GM10248 (cell line): ENCODE measurements around the gene FANCG.

Source experiments
- CTCF ChIA-PET: fragments of 300-600 bp; sonication (Branson Sonifier 250); formaldehyde crosslinking; extraction: SDS; loops from one replicate; lab custom pipeline; 2021; ENCODE audit warnings: antibody characterized with exemption; lab: Yijun Ruan, JAX
- POLR2A ChIA-PET: fragments of 350-650 bp; sonication (Branson Sonifier 250); formaldehyde crosslinking; extraction: SDS; loops from one replicate; lab custom pipeline; 2020; ENCODE audit warnings: antibody characterized with exemption; lab: Yijun Ruan, JAX
- DNase-seq: peaks from one replicate; pipeline ENCODE4 v3.0.0; 2012; ENCODE audit errors: extremely low spot score
- CTCF ChIP-seq: IDR thresholded peaks from 2 replicates; pipeline ENCODE4 v1.5.1; 2012; ENCODE audit warnings: mild to moderate bottlenecking, low read depth; ENCODE audit errors: extremely low read depth, missing control alignments, control extremely low read depth

The FANCG gene

GRCh38 chr9:35079426-35080341, at the start of gene FANCG:
Gene FANCG, minus strand, starts transcription at chr9:35079942. Its CDS starts 418 bp downstream, at chr9:35079524.
- no peak for TF ChIP-seq CTCF
- DNase-seq: peak; percentile 94
- CTCF ChIA-PET: interaction anchor here (1.0 to 13.4 kb wide), 13 partner anchors 7 to 567 kb away, joined by 3 to 177 read pairs (median 3); partner anchors contain the start of genes ATOSB, PIGO and VCP
- POLR2A ChIA-PET: interaction anchor here (1.0 to 1.5 kb wide), 7 partner anchors 8 to 86 kb away, joined by 3 to 6 read pairs (median 4); partner anchors contain the start of gene STOML2

- peak; percentile 84 for DNase-seq
- ChIA-PET CTCF (interaction anchor here (0.6 to 5.1 kb wide), 30 partner anchors 9 to 1071 kb away, joined by 3 to 42 read pairs (median 4); partner anchors contain the start of genes FANCG, STOML2 and VCP), POLR2A (no interaction called here)
- peak; percentile 92 for TF ChIP-seq CTCF
Observed at GRCh38 chr9:35116898-35117551, 37.3 kb upstream of the FANCG start.

- ChIA-PET CTCF (interaction anchor here (0.7 to 5.1 kb wide), 26 partner anchors 9 to 1071 kb away, joined by 3 to 42 read pairs (median 4); partner anchors contain the start of genes FANCG, STOML2 and VCP), POLR2A (no interaction called here)
- no peak for TF ChIP-seq CTCF
- DNase-seq: no peak
Observed at GRCh38 chr9:35116539-35116897, 36.8 kb upstream of the FANCG start.

- TF ChIP-seq CTCF: no peak
- peak; percentile 91 for DNase-seq
- CTCF ChIA-PET: interaction anchor here (0.7 to 5.1 kb wide), 21 partner anchors 10 to 484 kb away, joined by 3 to 42 read pairs (median 7); partner anchors contain the start of genes FANCG, PIGO, STOML2 and VCP
- POLR2A ChIA-PET: interaction anchor here (1.6 kb wide), 1 partner anchor 12 kb away, joined by 4 read pairs; no protein-coding TSS in a partner anchor
Observed at GRCh38 chr9:35115680-35116538, 36.2 kb upstream of the FANCG start, which contains the start of gene ATOSB. Gene ATOSB, minus strand, starts transcription at chr9:35115862. Its CDS starts 7,588 bp downstream, at chr9:35108274.

- CTCF ChIA-PET: interaction anchor here (1.0 to 5.1 kb wide), 18 partner anchors 11 to 485 kb away, joined by 3 to 42 read pairs (median 6); partner anchors contain the start of genes FANCG, PIGO and STOML2
- DNase-seq: no peak
Observed at GRCh38 chr9:35114840-35115628, 35.3 kb upstream of the FANCG start.

More at GRCh38 chr9:35114840-35115628, 35.3 kb upstream of the FANCG start:
- POLR2A ChIA-PET: interaction anchor here (0.7 to 1.6 kb wide), 3 partner anchors 11 to 613 kb away, joined by 4 to 5 read pairs (median 5); no protein-coding TSS in a partner anchor
- no peak for TF ChIP-seq CTCF
